ENCODE results near the gene POU2AF3. TPM values are rescaled to one million over a fixed set of nuclear protein-coding genes. Genes with fewer than 3 reads are reported as not detected.

POU2AF3 gene
- total and polyA plus RNA-seq, 8 donors, result 1.1 to 15.7 (median 2.2) TPM

DNA sequence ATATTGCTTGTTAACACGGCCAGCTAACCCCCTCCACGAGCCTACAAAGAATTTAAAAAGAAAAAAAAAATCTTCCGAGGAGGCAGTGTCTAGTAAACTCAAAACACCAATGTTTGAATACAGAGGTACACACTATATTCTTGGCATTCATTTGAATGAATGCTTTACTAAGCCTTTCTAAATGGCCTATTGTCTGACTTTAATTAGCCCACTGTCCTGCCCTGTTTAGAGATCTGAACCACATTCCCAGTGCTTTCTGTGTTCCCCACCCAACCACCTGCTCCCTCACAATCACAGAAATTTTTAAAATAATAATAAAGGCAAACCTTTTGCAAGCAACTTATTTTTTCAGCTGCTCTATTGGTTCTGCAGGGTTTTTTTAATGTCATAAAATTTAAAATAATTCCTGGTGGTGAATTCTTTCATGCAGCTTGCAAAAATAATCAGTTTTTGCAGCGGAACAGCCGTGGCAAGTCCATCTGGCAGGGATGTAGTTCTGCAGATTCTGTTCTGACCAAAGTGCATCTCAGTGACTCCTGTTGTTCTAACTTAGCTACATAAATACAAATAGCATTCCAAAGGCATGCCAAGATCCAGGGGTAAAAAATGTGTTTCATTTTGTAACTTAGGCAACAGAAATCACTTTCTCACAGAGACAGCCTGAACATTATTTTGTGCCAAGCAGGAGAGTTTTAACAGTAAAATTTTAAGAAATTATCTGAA lies 29.0 kb upstream of the POU2AF3 start:
- Histone ChIP-seq H3K4me1 (no peaks in the 10 kb centered on the region), H3K4me3 (no peak overlapping the region), H3K27me3 (no peaks in the 10 kb centered on the region), H3K9me3 (no peaks in the 10 kb centered on the region), H3K36me3 (no peaks in the 10 kb centered on the region), H3K27ac (no peak overlapping the region)
- TF ChIP-seq, protein P1, sequence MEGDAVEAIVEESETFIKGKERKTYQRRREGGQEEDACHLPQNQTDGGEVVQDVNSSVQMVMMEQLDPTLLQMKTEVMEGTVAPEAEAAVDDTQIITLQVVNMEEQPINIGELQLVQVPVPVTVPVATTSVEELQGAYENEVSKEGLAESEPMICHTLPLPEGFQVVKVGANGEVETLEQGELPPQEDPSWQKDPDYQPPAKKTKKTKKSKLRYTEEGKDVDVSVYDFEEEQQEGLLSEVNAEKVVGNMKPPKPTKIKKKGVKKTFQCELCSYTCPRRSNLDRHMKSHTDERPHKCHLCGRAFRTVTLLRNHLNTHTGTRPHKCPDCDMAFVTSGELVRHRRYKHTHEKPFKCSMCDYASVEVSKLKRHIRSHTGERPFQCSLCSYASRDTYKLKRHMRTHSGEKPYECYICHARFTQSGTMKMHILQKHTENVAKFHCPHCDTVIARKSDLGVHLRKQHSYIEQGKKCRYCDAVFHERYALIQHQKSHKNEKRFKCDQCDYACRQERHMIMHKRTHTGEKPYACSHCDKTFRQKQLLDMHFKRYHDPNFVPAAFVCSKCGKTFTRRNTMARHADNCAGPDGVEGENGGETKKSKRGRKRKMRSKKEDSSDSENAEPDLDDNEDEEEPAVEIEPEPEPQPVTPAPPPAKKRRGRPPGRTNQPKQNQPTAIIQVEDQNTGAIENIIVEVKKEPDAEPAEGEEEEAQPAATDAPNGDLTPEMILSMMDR (IDR thresholded peaks at IDR 0.05), result no peak
- DNase-seq, result no peak
- WGBS, 2 donors, result 49 to 58% methylated on average over 5 of the region's 5 CpGs
- peak in 1 of 4 donors; percentile 59 for ATAC-seq
- no peak for FAIRE-seq
- intact Hi-C loops (cut with DNase I), result no loop called here

DNA sequence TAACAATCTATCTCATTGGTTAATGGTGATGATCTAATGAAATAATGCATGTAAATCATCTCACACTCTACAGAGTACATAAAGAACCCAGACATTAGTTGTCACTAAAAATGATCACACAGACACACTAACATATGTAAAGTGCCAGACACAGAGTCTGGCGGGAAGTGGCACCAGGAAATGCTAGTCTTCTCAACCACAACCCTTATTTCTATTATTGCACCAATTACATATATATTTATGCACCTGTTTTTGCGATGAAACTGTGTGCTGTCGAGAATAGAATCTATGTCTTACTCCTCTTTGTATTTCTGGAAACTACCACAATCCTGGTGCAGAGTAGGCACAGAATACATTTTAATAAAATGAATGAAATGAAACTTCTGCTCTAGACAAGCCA lies 25.9 kb upstream of the POU2AF3 start:
- H3K4me1 ChIP-seq, result no peaks in the 10 kb centered on the region
- no peak for DNase-seq
- H3K4me3 ChIP-seq, result no peak overlapping the region
- 84 to 90% methylated on average over 3 of the region's 3 CpGs for WGBS, 2 donors
- intact Hi-C loops (cut with DNase I), result no loop called here
- no peak for ATAC-seq
- H3K36me3 ChIP-seq, result no peaks in the 10 kb centered on the region
- H3K27me3 ChIP-seq, result no peaks in the 10 kb centered on the region
- H3K9me3 ChIP-seq, result no peaks in the 10 kb centered on the region
- FAIRE-seq, result no peak
- TF ChIP-seq, protein P1 (IDR thresholded peaks at IDR 0.05), result no peak
- no peak overlapping the region for H3K27ac ChIP-seq

DNA sequence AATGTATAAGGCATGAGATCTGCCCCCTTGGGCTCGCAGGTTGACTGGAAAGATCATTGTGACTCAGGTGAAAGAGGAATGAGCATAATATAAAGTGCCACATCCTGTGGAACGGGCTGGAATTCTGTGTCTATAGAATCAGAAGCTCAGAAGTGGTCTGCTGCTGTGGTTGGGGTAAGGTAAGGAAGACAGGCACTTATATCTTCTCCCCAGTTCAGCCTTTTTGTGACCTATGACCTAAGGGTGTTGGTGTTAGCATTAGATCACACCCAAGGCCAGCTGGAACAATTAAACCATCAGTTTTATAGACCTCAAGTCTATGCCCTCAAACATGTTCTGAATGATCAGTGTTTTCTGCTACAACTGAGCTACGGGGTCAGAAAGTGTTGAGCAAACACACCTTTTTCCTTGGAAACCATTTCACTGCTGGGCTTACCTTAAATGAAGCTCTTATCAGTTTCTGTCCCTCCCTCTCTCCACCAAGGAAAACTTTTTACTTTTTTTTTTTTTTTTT lies 15.7 kb upstream of the POU2AF3 start:
- Histone ChIP-seq H3K4me1 (no peaks in the 10 kb centered on the region), H3K27ac (no peak overlapping the region), H3K9me3 (no peaks in the 10 kb centered on the region), H3K36me3 (no peaks in the 10 kb centered on the region), H3K4me3 (no peak overlapping the region), H3K27me3 (no peaks in the 10 kb centered on the region)
- no peak for FAIRE-seq
- intact Hi-C loops (cut with DNase I), result loop anchor here (5.0 to 10.0 kb wide), 3 partner anchors 140 to 165 kb away; no protein-coding TSS in a partner anchor
- ATAC-seq, result peak in 1 of 4 donors; percentile 9
- 56 to 60% methylated on average over 3 of the region's 3 CpGs for WGBS, 2 donors
- TF ChIP-seq, protein P1 (IDR thresholded peaks at IDR 0.05), result no peak
- DNase-seq, result no peak

DNA sequence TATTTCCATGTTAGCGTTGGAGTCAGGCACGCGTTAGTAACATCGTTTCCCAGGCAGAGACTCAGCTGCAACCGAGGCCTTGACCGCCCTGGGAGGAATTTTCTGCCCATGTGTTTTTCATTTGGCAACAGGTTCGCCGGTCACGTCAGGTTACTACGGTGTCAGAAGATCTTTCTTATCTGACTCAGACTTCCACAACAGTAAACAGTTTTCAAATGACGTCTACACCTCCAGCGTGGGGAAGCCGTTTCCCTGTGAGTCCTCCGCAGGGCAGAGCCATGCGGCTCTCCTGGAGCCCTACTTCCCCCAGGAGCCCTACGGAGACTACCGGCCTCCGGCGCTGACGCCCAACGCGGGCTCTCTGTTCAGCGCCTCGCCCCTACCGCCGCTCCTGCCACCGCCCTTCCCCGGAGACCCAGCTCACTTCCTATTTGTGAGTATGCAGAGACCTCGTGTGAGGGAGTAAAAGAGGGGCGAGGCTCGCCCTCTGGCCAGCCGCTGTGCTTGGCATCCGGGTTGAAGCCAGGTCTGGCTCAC lies 14.3 kb upstream of the POU2AF3 start:
- no peaks in the 10 kb centered on the region for H3K27me3 ChIP-seq
- TF ChIP-seq, protein P1 (IDR thresholded peaks at IDR 0.05), result no peak
- H3K36me3 ChIP-seq, result no peaks in the 10 kb centered on the region
- no peaks in the 10 kb centered on the region for H3K9me3 ChIP-seq
- no peak overlapping the region for H3K27ac ChIP-seq
- ATAC-seq, result peak in 2 of 4 donors; percentile 41 to 73
- no peak overlapping the region for H3K4me3 ChIP-seq
- 73 to 77% methylated on average over 33 of the region's 33 CpGs for WGBS, 2 donors
- intact Hi-C loops (cut with DNase I), result loop anchor here (5.0 to 10.0 kb wide), 3 partner anchors 138 to 163 kb away; no protein-coding TSS in a partner anchor
- no peaks in the 10 kb centered on the region for H3K4me1 ChIP-seq
- DNase-seq, result peak in 1 of 6 donors; percentile 68
- no peak for FAIRE-seq
